Measurements from ENCODE around the gene DDIT4L. TPM values are rescaled to one million over a fixed set of nuclear protein-coding genes. Genes with fewer than 3 reads are reported as not detected.
A peak's percentile ranks its signal among the peaks of the same experiment; 100 is the strongest.

Gene DDIT4L
- total and polyA plus RNA-seq, 2 of the 4 experiments (the other 2 are of a cell fraction), result 3.1 to 3.9 TPM

DNA sequence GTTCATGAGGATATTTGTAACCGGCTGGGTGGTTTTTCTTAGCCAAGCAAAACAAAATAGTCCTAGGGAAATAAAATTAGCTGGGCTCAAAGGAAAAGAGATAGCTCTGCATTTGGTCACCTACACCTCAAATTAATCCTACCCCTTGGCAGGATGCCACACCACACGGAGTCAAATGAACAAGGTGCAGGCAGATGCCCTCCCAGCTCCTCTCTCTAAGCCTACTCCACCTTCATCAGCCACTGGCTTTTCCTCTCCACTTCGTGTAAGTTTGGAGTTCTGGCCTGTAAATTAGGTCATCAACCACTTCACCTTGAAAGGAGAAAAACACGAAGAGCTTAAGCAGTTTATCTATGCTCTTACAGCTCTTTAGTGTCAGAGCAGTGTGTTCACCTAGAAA is 1.4 kb downstream of the DDIT4L start:
- Histone ChIP-seq H2BK15ac (ENCODE audit: low read depth, low read length) (no peak overlapping the region), H3K4me1 (ENCODE audit: control insufficient read depth, insufficient read depth, low read length) (no peaks in the 10 kb centered on the region), H2BK120ac (ENCODE audit: low read depth, low read length) (no peak overlapping the region), H4K8ac (ENCODE audit: low read depth in 2 of 2, low read length in 2 of 2) (no peak overlapping the region), H4K20me1 (ENCODE audit: insufficient read depth, low read length) (no peaks in the 10 kb centered on the region), H2AK5ac (ENCODE audit: low read depth, low read length) (no peak overlapping the region), H3K27me3 (ENCODE audit: control insufficient read depth, insufficient read depth, low read length) (0 out of 2 replicates have a peak, but pooled peaks cover 1% of the 10 kb centered on the region), H3K18ac (ENCODE audit: low read depth, low read length) (no peak overlapping the region), H3K14ac (replicated peaks; ENCODE audit: low read depth, low read length) (0 out of 2 replicates have a peak overlapping the region, but pooled peaks have one; percentile 36), H3K27ac (ENCODE audit: insufficient read depth, low read length) (no peak overlapping the region), H3K36me3 (ENCODE audit: control insufficient read depth, insufficient read depth, low read length) (no peaks in the 10 kb centered on the region), H3K4ac (ENCODE audit: low read depth, low read length) (no peak overlapping the region), H3K56ac (ENCODE audit: extremely low read depth, insufficient read depth, low read length) (no peak overlapping the region), H2BK20ac (ENCODE audit: low read depth, low read length) (no peak overlapping the region), H3K4me2 (ENCODE audit: low read depth, low read length) (peak overlapping the region; percentile 40; the same call in 1 of the 2 replicates), H2AFZ (replicated peaks; ENCODE audit: low read length, poor library complexity) (no peak overlapping the region), H3K4me3 (ENCODE audit: insufficient read depth, low read depth, low read length) (no peak overlapping the region), H4K5ac (ENCODE audit: low read depth, low read length) (no peak overlapping the region), H2AK9ac (replicated peaks; ENCODE audit: low read depth, low read length, poor library complexity) (no peak overlapping the region), H3K23ac (ENCODE audit: low read depth, low read length) (no peak overlapping the region), H4K91ac (ENCODE audit: insufficient read depth, low read depth, low read length) (no peak overlapping the region), H3K9ac (ENCODE audit: low read depth, low read length) (no peak overlapping the region), H3K9me1 (ENCODE audit: insufficient read depth, low read length) (no peaks in the 10 kb centered on the region), H2BK5ac (ENCODE audit: low read depth, low read length, poor library complexity, severe bottlenecking) (no peak overlapping the region), H3K79me1 (ENCODE audit: low read depth in 1 of 2, low read length in 2 of 2) (no peaks in the 10 kb centered on the region), H3K9me3 (ENCODE audit: control insufficient read depth, insufficient read depth, low read length) (no peaks in the 10 kb centered on the region)
- no CpG with 5 or more reads among the region's 4 CpGs for WGBS, 2 experiments (ENCODE audit: extremely low coverage in 2 of 2, insufficient read length in 1 of 2)
- POLR2A ChIA-PET (ENCODE audit: unreplicated experiment), result no interaction called here
- CTCF ChIA-PET, result interaction anchor here (0.6 kb wide), 1 partner anchor 16 kb away, joined by 4 read pairs; no protein-coding TSS in a partner anchor
- no TSS peak for BruUV-seq (replicated peaks)
- no peak for TF ChIP-seq CHD1 (IDR thresholded peaks at IDR 0.05; ENCODE audit: low read depth, low read length)
- TF ChIP-seq, protein P1, sequence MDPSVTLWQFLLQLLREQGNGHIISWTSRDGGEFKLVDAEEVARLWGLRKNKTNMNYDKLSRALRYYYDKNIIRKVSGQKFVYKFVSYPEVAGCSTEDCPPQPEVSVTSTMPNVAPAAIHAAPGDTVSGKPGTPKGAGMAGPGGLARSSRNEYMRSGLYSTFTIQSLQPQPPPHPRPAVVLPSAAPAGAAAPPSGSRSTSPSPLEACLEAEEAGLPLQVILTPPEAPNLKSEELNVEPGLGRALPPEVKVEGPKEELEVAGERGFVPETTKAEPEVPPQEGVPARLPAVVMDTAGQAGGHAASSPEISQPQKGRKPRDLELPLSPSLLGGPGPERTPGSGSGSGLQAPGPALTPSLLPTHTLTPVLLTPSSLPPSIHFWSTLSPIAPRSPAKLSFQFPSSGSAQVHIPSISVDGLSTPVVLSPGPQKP (IDR thresholded peaks at IDR 0.05; ENCODE audit: borderline replicate concordance, low read depth, low read length), result no peak
- no peak for TF ChIP-seq BHLHE40 (IDR thresholded peaks at IDR 0.05; ENCODE audit: low read depth, low read length)
- TF ChIP-seq RAD21 (IDR thresholded peaks at IDR 0.05; ENCODE audit: low read length), result no peak
- no peak for TF ChIP-seq CEBPB (IDR thresholded peaks at IDR 0.05; ENCODE audit: low read depth, low read length)
- TF ChIP-seq, protein P2, sequence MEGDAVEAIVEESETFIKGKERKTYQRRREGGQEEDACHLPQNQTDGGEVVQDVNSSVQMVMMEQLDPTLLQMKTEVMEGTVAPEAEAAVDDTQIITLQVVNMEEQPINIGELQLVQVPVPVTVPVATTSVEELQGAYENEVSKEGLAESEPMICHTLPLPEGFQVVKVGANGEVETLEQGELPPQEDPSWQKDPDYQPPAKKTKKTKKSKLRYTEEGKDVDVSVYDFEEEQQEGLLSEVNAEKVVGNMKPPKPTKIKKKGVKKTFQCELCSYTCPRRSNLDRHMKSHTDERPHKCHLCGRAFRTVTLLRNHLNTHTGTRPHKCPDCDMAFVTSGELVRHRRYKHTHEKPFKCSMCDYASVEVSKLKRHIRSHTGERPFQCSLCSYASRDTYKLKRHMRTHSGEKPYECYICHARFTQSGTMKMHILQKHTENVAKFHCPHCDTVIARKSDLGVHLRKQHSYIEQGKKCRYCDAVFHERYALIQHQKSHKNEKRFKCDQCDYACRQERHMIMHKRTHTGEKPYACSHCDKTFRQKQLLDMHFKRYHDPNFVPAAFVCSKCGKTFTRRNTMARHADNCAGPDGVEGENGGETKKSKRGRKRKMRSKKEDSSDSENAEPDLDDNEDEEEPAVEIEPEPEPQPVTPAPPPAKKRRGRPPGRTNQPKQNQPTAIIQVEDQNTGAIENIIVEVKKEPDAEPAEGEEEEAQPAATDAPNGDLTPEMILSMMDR (conservative IDR thresholded peaks at IDR 0.05; ENCODE audit: low read depth, low read length), result no peak
- intact Hi-C loops (cut with micrococcal nuclease), result no loop called here
- dilution Hi-C loops (cut with HindIII; ENCODE audit: low sequenced_read_pairs, unreplicated experiment), result no loop called here
- in situ Hi-C loops (cut with MboI; ENCODE audit: low sequenced_read_pairs), result no loop called here
- no peak for ATAC-seq (ENCODE audit: low read depth)
- no peak for DNase-seq
